ENCODE results near the gene KIF2A. TPM values are rescaled to one million over a fixed set of nuclear protein-coding genes. Genes with fewer than 3 reads are reported as not detected.
A peak's percentile ranks its signal among the peaks of the same experiment; 100 is the strongest.
"Not testable (repeated sequence)": the region's sequence is repeated elsewhere in the genome, so short reads cannot be mapped to it uniquely, and the experiment has no call there.

The KIF2A gene
- total RNA-seq, 2 donors from 2014 or later: 30.6 to 46.9 TPM

- DNase-seq (no peak), ATAC-seq (peak; percentile 63)
- intact Hi-C loops (cut with DNase I, micrococcal nuclease): no loop called here
These were observed 18.8 kb upstream of the KIF2A start for GRCh38 chr5:62287237-62287636.

- ATAC-seq (peak; percentile 77), DNase-seq (no peak)
- intact Hi-C loops (cut with DNase I, micrococcal nuclease): no loop called here
These were observed 17.9 kb upstream of the KIF2A start for GRCh38 chr5:62288118-62288517.

- DNase-seq (no peak), ATAC-seq (no peak)
- intact Hi-C loops (cut with DNase I, micrococcal nuclease): no loop called here
These were observed 16.2 kb upstream of the KIF2A start for GRCh38 chr5:62289813-62290212.

- ATAC-seq; intact Hi-C loops (cut with DNase I, micrococcal nuclease): not testable (repeated sequence)
- peak in 1 of 2 donors; percentile 35 for DNase-seq
These were observed 14.2 kb upstream of the KIF2A start for GRCh38 chr5:62291829-62292228.

- intact Hi-C loops (cut with DNase I, micrococcal nuclease): no loop called here
- DNase-seq (no peak), ATAC-seq (no peak)
These were observed 9.0 kb upstream of the KIF2A start for GRCh38 chr5:62296998-62297397.

GRCh38 chr5:62298118-62298517, 7.9 kb upstream of the KIF2A start:
- intact Hi-C loops (cut with DNase I, micrococcal nuclease): no loop called here
- DNase-seq (no peak), ATAC-seq (no peak)

- ATAC-seq: no peak
- intact Hi-C loops (cut with DNase I, micrococcal nuclease): no loop called here
- no peak for DNase-seq
These were observed 6.9 kb upstream of the KIF2A start for GRCh38 chr5:62299101-62299500.

GRCh38 chr5:62299600-62299999, 6.4 kb upstream of the KIF2A start:
- ATAC-seq (no peak), DNase-seq (no peak)
- intact Hi-C loops (cut with DNase I, micrococcal nuclease): no loop called here

GRCh38 chr5:62305358-62305714, 670 bp upstream of the KIF2A start:
- intact Hi-C loops (cut with DNase I, micrococcal nuclease): no loop called here
- no peak for ATAC-seq
- DNase-seq: no peak

GRCh38 chr5:62306323-62306895, 403 bp downstream of the KIF2A start:
- intact Hi-C loops (cut with DNase I, micrococcal nuclease): no loop called here
- DNase-seq (peak; percentile 33 to 72), ATAC-seq (peak; percentile 53)

GRCh38 chr5:62306896-62307689, 1.1 kb downstream of the KIF2A start:
- intact Hi-C loops (cut with DNase I, micrococcal nuclease): no loop called here
- DNase-seq: peak in 1 of 2 donors; percentile 57
- peak; percentile 19 for ATAC-seq

GRCh38 chr5:62308439-62308838, 2.4 kb downstream of the KIF2A start:
- ATAC-seq (no peak), DNase-seq (no peak)
- intact Hi-C loops (cut with DNase I, micrococcal nuclease): no loop called here

GRCh38 chr5:62309107-62309506, 3.1 kb downstream of the KIF2A start:
- ATAC-seq: no peak
- intact Hi-C loops (cut with DNase I, micrococcal nuclease): no loop called here
- DNase-seq: no peak

- intact Hi-C loops (cut with DNase I, micrococcal nuclease): no loop called here
- DNase-seq (no peak), ATAC-seq (no peak)
These were observed 4.6 kb downstream of the KIF2A start for GRCh38 chr5:62310426-62311143.

GRCh38 chr5:62312036-62312435, 6.0 kb downstream of the KIF2A start:
- ATAC-seq: no peak
- intact Hi-C loops (cut with DNase I, micrococcal nuclease): no loop called here
- DNase-seq: no peak

GRCh38 chr5:62312674-62313073, 6.7 kb downstream of the KIF2A start:
- intact Hi-C loops (cut with DNase I, micrococcal nuclease): no loop called here
- no peak for DNase-seq
- ATAC-seq: peak; percentile 94

- DNase-seq (no peak), ATAC-seq (no peak)
- intact Hi-C loops (cut with DNase I, micrococcal nuclease): no loop called here
These were observed 8.3 kb downstream of the KIF2A start for GRCh38 chr5:62314213-62314830.

GRCh38 chr5:62315376-62316175, 9.6 kb downstream of the KIF2A start:
- DNase-seq: no peak
- ATAC-seq: no peak
- intact Hi-C loops (cut with DNase I, micrococcal nuclease): no loop called here

GRCh38 chr5:62316176-62316502, 10.1 kb downstream of the KIF2A start:
- DNase-seq: no peak
- no peak for ATAC-seq
- intact Hi-C loops (cut with DNase I, micrococcal nuclease): no loop called here

Measured in left colon (tissue), 2 donors.